HFF-Myc (cell line): ENCODE data around the gene EPSTI1.
"Not testable (repeated sequence)": the region's sequence is repeated elsewhere in the genome, so short reads cannot be mapped to it uniquely, and the experiment has no call there.

Source experiments
- DNase-seq: peaks from one replicate; pipeline ENCODE4 v3.0.0-alpha.2; 2011; ENCODE audit warnings: low read depth; ENCODE audit errors: extremely low read depth
- H3K4me3 ChIP-seq: replicated peaks from 2 replicates; pipeline ENCODE4 v1.5.1; 2011; ENCODE audit warnings: low read depth, mild to moderate bottlenecking, control low read depth, low read length
- TF ChIP-seq, protein P1 (sequence below): IDR thresholded peaks from 2 replicates; pipeline ENCODE4 v1.5.1; 2012; ENCODE audit warnings: mild to moderate bottlenecking, low read depth, low read length, control low read depth; ENCODE audit errors: missing control alignments

The EPSTI1 gene, protein sequence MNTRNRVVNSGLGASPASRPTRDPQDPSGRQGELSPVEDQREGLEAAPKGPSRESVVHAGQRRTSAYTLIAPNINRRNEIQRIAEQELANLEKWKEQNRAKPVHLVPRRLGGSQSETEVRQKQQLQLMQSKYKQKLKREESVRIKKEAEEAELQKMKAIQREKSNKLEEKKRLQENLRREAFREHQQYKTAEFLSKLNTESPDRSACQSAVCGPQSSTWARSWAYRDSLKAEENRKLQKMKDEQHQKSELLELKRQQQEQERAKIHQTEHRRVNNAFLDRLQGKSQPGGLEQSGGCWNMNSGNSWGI

DNA sequence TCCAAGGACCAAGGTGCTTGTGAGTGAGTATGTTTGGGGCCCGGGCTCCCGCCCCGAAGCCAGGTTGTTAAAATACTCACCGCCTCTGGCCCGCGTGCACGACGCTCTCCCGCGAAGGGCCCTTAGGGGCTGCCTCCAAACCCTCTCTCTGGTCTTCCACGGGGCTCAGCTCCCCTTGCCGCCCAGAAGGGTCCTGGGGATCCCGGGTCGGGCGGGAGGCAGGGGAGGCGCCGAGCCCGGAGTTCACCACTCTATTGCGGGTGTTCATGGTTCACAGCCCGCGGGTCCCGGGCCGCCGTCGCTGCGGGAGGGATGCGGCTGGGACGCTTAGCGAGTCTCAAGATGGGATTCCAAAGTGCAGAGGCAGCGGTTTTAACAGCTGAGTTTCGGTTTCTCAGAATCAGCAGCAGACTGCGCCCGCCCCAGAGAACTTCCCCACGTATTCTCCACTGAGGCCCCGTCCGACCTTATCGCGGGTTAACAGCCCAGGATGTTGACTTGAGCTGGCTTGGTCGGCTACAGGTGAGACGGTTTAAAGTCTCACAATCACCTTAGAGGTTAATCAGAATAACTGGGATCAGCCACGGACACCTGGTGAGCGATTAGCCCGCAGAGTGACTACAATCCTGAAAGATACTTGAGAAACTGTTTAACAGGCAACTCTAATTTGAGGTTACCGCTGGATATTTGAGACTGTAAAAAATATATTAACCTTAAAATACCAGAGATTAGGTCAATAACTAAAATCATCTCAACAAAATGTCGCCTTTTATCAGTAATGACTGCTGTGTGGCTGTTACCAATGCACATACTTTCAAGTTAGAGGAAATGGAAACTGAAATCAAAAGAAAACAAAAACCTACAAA is at the start of gene EPSTI1:
TSS of gene EPSTI1 (minus strand) at position 344 of the 866 bp plus-strand sequence. CDS start at position 268, 76 bp downstream.
- TF ChIP-seq, protein P1, sequence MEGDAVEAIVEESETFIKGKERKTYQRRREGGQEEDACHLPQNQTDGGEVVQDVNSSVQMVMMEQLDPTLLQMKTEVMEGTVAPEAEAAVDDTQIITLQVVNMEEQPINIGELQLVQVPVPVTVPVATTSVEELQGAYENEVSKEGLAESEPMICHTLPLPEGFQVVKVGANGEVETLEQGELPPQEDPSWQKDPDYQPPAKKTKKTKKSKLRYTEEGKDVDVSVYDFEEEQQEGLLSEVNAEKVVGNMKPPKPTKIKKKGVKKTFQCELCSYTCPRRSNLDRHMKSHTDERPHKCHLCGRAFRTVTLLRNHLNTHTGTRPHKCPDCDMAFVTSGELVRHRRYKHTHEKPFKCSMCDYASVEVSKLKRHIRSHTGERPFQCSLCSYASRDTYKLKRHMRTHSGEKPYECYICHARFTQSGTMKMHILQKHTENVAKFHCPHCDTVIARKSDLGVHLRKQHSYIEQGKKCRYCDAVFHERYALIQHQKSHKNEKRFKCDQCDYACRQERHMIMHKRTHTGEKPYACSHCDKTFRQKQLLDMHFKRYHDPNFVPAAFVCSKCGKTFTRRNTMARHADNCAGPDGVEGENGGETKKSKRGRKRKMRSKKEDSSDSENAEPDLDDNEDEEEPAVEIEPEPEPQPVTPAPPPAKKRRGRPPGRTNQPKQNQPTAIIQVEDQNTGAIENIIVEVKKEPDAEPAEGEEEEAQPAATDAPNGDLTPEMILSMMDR = no peak
- peak within 1 kb of the TSS; percentile 50 for H3K4me3 ChIP-seq
- no peak for DNase-seq

DNA sequence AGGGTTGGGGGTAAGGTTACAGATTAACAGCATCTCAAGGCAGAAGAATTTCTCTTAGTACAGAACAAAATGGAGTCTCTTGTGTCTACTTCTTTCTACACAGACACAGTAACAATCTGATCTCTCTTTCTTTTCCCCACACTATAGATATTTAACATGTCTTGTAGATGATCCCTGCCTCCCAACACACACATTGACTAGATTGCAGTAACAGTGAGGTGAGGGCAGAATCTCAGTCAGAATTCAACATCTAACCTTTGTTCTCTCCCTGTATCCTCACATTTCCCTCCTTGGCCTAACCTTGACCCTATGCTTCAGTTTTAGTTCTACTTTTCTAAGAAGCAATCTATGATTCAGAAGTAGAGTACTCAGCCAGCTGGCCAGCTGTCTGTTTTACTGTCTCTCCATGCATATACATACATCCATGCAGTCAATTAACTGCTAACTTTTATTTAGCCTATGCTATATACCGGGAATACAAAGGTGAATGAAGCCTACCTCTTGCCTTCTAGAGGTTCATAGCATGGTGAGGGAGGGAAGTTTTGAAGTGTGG is 49.4 kb upstream of the EPSTI1 start:
- TF ChIP-seq, protein P1 = no peak
- no peak overlapping the region for H3K4me3 ChIP-seq
- DNase-seq = no peak

DNA sequence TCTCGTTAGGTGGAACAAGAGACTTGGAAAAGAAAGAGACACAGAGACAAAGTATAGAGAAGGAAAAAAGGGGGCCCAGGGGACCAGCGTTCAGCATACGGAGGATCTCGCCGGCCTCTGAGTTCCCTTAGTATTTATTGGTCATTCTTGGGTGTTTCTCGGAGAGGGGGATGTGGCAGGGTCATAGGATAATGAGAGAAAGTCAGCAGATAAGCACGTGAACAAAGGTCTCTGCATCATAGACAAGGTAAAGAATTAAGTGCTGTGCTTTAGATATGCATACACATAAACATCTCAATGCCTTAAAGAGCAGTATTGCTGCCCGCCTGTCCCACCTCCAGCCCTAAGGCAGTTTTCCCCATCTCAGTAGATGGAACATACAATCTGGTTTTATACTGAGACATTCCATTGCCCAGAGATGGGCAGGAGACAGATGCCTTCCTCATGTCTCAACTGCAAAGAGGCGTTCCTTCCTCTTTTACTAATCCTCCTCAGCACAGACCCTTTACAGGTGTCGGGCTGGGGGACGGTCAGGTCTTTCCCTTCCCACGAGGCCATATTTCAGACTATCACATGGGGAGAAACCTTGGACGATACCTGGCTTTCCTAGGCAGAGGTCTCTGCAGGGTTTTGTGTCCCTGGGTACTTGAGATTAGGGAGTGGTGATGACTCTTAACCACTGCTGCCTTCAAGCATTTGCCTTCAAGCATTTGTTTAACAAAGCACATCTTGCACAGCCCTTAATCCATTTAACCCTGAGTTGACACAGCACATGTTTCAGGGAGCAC is 48.7 kb upstream of the EPSTI1 start:
- not testable (repeated sequence) for DNase-seq, H3K4me3 ChIP-seq

DNA sequence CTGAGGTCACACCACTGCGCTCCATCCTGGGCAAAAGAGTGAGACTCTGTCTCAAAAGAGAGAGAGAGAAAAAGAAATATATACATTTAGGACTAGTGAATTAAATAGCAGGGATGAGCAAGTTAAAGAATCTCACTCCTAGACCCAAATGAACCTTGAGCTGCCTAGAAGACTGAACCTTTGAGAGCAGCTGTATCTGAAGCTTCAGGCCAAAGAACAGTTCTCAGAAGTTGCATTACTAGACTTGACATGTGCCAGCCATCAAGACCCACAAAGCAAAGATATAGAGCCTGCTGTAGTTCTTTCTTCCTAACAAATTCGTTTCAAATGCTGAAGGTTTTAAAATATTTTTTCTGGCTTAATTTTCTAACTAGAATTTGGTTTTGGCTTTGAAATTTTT is 47.9 kb upstream of the EPSTI1 start:
- no peak overlapping the region for H3K4me3 ChIP-seq
- TF ChIP-seq, protein P1 = no peak
- no peak for DNase-seq

DNA sequence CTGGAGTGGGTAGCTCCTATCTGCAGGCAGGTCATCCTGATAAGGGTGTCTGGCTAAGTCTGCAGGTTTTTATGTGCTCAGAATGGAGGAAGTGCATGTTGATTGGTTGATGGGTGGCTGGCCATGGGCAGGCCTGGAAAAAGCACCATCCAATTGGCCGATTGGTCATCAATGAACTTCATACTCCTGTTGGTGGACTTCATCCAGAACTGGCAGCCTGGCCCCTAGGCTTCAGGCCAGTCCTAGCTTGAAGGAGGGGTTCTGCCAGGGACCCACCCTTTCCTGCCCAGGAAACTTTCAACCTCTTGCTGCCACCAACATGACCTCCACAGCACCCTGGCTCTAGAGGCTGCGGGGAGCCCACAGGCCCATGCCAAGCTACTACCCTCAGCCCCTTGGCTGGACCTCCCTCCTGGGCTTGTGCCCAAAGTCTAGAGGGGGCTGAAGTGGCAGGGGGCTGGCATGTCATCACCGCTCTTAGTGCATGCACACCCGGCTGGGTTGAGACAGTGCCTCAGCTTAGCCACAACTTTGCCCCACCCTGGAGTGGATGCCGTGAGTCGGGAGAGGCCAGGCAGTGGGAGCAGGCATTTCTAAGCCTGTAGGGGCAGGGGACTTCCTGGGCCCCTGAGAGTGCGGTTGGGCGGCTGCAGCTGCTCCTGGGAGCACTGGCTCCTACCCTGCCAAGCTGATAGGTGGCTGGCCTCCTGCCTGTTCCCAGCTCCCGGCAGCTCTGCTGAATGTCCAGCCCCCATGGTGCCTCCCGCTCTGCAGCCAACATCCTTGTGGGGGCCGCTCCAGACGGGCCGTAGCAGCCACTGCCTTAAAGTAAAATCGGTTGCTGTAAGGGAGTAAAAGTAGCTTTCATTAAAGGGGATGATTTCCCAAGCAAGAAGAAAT is 44.6 kb upstream of the EPSTI1 start:
- DNase-seq = no peak
- H3K4me3 ChIP-seq = no peak overlapping the region
- TF ChIP-seq, protein P1 = no peak

DNA sequence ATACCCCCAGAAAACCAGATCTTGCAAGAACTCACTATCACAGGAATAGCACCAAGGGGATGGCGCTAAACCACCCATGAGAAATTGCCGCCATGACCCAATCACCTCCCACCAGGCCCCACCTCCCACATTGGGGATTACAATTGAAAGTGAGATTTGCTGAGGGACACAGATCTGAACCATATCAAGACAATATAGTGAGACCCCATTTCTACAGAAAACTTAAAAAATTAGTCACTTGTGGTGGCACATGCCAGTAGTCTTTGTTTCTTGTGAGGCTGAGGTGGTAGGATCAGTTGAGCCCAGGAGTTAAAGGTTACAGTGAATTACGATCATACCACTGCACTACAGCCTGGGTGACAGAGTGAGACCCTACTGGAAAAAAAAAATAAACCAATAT is 41.0 kb upstream of the EPSTI1 start:
- DNase-seq = no peak
- TF ChIP-seq, protein P1 = no peak

More for the DNA sequence above, 41.0 kb upstream of the EPSTI1 start:
- no peak overlapping the region for H3K4me3 ChIP-seq
